CD4-positive, alpha-beta T cell treated with Interleukin-6 for 4 hours (primary cell): Measurements from ENCODE around the gene ARHGDIG.
"Not testable (repeated sequence)": the region's sequence is repeated elsewhere in the genome, so short reads cannot be mapped to it uniquely, and the experiment has no call there.

Source experiments
- DNase-seq: peaks from one replicate; pipeline ENCODE4 v3.0.0-alpha.2; 2020; ENCODE audit warnings: mixed read lengths

ARHGDIG gene

DNA sequence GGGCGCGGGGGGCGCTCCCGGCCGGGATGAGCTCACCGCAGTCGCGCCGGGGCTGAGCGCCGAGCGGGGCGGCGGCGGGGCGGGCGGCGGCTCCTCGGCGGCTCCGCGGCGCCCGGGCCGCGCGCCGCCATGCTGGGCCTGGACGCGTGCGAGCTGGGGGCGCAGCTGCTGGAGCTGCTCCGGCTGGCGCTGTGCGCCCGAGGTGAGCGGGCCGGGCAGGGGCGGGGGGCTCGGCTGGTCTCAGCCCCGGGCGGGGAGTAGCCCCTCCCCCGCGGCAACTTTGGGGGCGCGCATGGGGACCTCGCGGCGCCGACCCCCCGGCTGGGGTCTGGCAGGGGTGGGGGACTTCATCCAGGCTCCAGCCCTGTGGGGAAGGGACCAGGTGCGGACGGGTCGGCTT lies at the start of gene ARHGDIG:
Gene ARHGDIG, plus strand, starts transcription at position 40 of the 400 bp plus-strand sequence. Its CDS starts 90 bp downstream, at position 130.
- no peak for DNase-seq

DNA sequence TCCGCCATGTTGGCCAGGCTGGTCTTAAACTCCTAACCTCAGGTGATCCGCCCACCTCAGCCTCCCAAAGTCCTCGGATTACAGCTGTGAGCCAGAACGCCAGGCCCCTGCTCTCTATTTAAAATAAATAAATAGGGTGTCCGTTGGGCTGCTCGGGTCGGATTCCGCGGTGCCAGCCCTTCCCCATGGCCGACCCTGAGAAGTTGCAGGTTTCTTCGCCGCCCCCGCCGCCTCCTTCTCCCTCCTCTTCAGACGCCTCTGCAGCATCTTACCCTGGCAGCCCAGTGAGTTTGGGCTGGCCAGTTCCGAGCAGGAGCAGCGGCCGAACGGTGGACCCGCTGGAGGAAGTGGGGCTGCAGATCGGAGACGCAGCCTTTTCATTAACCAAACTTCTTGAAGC lies 49.4 kb upstream of the ARHGDIG start:
- no peak for DNase-seq

DNA sequence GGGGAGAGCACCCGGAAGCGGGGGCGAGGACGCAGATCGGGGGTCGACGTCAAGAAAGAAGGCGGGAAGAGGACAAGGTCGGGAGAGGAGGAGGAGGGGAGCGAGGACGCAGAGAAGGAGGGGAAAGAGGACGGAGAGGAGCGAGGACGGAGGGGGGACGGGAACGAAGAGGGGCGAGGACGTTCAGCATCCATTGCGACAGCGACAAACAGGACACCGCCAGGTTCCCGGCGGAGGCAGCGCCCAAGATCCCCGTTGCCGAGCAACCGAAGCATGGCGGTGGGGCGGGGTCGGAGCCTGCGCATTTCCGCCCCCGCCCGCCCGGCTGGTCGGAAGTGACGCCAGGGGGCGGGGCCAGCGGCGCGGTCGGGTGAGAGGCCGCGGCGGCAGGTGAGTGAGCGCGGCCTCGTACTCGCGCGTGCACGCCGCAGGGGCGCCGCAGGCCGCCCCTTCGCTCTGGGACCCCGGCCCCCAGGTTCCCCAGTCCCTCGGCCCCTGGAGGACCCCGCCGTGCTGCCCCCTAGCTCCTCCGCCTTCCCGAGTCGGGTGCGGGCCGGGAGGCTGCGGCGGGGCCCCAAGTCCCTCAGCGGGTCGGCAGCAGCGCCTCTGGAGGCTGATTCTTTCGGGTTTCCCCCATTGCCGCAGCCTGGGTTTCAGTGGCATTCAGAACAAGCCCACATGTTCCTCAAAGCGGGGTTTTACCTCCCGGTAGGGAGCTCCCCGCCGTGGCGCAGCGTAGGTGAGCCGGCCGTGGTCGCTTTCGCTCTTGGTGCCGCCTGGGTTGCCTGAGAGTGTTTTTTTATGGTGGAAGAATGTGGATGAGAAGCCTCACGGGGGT lies 45.7 kb upstream of the ARHGDIG start, which contains the start of gene FAM234A:
Gene FAM234A, plus strand, starts transcription at position 354 of the 838 bp plus-strand sequence. CDS start 19,593 bp downstream, outside the sequence.
- DNase-seq: peak; percentile 97

DNA sequence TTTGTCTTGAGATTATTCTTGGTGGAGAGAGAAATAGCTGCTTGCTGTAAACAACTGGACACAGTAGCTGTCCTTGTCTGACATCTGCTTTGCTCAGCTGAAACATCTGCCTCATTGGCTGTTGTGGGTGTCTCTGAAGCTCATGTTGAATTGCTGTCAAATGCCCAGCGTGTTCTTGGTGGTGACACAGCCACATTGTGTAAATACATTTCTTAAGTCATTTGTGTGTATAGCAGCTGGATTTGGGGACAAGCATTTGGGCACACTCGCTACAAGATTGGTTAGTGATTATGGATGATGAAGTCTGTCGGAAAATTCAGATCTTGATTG lies 40.5 kb upstream of the ARHGDIG start:
- no peak for DNase-seq

DNA sequence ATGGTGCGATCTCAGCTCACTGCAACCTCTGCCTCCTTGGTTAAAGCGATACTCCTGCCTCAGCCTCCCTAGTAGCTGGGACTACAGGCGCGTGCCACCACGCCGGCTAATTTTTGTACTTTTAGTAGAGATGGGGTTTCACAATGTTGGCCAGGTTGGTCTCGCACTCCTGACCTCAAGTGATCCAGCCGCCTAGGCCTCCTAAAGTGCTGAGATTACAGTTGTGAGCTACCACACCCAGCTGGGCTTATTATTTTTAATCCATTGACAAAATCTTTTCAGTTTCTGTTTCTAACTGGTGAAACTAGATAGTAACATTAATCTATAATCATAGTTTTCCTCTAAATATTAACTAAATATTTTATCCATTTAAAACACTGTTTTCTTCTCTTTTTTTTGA lies 39.8 kb upstream of the ARHGDIG start:
- DNase-seq: no peak

DNA sequence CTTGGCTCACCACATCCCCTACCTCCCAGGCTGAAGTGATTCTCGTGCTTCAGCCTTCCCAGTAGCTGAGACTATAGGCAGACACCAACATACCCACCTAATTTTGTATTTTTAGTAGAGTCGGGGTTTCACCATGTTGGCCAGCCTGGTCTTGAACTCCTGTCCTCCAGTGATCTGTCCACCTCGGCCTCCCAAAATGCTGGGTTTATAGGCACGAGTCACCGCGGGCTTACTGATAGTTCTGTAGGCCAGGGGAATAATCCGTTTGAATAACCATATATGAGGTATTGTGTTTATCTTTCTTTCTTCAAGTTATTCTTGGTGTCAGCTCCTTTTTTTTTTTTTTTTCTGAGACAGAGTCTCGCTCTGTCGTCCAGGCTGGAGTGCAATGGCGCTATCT lies 38.1 kb upstream of the ARHGDIG start:
- DNase-seq: no peak

DNA sequence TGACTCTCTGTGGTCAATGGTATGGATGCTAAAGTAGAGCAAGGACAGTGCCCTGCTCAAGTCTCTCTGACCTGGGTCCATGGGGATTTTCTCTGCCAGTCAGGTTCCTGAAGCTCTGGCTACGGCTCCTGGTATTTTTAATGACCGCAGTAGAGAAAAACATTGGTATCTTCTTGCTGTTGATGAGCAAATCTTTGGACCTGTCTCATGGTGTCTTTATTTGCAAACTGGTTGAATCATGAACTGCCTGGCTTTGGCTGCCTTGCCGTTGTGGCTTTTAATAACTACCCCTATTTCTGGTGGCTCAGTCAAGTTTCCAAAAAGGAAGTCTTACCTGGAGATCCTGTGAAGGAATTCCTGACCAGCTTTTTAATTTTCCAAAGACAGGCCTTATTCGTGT lies 37.0 kb upstream of the ARHGDIG start:
- DNase-seq: no peak

DNA sequence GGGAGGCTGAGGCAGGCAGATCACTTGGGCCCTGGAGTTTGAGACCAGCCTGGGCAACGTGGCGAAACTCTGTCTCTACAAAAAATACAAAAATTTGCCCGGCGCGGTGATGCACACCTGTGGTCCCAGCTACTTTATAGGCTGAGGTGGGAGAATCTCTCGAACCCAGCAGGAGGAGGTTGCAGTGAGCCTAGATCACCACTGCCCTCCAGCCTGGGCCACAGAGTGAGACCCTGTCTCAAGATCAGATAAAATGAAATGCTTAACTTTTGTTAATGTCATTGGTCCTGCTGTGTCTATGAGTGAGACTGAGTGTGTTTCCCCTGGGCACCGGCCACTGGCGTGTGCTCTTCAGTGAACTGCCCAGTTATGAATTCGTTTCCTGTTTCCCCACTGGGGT lies 35.3 kb upstream of the ARHGDIG start:
- no peak for DNase-seq

DNA sequence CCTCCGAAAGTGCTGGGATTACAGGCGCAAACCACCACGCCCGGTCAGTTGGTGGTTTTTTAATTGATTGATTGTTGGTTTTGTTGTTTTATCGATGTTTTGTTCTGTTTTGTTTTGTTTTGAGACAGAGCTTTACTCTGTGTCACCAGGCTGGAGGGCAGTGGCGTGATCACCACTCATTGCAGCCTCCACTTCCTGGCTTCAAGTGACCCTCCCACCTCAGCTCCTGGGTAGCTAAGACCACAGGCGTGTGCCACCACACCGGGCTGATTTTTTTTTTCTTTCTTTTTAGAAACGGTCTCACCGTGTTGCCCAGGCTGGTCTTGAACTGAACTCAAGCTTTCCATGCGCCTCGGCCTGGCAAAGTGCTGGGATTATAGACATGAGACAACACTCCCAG lies 33.4 kb upstream of the ARHGDIG start:
- no peak for DNase-seq

DNA sequence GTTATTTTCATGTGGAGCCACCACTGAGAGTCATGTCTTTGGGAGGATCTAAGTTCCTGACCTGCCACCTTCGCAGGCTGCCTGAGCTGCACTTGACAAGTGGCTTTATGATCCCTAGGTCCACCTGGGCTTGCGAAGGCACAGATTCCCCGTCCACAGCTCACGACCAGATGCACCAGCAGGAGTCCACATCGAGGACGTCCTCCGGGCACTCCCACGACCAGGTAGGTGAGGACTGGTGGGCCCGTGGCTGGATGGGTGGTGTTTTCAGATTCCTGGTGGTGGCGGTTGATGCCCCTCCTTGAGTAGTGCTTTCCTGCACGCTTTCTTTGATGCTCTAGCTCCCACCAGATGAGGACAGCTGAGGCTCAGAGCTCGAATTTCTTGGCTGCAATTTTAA lies 31.0 kb upstream of the ARHGDIG start:
- no peak for DNase-seq

DNA sequence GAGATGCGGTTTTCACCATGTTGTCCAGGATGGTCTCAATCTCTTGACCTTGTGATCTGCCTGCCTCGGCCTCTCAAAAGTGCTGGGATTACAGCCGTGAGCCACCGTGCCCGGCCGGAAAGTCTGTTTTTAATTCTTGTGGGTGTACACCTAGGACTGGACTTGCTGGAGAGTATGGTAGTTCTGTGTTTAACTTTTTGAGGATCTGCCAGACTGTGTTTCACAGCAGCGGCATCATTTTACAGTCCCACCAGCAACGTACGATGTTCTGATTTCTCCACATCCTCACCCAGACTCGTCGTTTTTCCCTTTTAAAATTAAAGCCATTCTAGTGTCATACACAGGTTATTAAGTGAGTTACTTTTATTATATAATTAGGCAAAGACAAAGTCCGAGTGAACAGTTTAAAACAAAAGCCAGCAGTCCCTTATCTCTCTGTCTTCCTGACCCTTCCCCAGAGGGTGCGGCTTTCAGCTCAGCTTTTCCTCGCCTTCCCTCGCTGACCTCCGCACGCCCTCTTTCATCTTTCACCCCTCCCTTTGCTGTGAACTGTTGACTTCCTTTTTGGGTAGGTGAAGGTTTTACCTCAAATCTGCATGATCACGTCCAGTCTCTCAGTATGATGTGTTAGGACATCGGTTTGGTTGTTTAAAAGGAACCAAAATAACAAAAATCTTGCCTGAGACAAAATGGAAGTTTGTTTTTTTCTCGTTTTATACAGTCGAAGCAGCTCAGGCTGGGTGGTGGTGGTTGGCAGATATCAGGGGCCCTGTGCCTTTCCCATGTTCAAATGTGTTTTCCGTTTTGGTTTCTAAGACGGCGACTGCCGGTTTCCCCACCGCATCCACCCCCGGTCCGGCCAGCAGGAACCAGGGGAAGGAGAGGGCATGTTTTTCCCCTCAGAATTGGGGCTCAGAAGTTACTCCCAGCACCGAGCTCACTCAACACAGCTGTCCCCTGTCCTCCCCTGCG lies 27.7 kb upstream of the ARHGDIG start:
- peak; percentile 28 for DNase-seq

DNA sequence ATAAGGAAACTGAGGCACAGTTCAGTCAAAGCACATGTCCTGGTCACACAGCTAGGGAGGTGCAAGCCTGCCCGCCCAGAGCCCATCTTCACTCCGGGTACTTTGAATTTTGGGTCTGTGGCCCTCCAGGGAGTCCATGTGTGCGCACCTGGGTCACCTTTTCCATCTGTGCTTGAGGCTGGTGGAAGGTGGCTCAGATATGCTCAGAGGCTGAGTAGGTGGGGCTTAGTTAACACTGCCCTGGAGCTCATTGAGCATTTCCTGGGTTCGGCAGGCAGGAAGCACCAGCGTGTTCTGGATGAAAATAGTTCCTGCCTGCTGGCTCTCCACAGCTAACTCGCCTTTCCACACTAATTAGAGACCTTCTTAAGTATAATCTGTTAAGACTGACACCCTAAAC lies 26.6 kb upstream of the ARHGDIG start:
- peak; percentile 32 for DNase-seq

DNA sequence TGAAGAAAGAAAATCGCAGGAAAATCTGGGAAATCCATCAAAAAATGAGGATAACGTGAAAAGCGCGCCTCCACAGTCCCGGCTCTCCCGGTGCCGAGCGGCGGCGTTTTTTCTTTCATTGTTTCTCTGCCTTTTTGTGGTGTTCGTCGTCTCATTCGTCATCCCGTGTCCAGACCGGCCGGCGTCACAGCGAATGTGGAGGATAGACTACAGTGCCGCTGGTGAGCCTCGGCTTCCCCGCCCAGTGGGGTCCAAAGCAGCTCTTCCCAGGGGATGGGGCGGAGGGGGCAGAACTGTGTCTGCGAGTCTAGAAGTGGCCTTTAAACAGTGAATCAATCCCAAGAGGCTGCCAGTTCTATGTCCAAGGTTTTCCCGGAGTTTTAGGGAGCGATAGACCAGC lies 25.9 kb upstream of the ARHGDIG start:
- no peak for DNase-seq

DNA sequence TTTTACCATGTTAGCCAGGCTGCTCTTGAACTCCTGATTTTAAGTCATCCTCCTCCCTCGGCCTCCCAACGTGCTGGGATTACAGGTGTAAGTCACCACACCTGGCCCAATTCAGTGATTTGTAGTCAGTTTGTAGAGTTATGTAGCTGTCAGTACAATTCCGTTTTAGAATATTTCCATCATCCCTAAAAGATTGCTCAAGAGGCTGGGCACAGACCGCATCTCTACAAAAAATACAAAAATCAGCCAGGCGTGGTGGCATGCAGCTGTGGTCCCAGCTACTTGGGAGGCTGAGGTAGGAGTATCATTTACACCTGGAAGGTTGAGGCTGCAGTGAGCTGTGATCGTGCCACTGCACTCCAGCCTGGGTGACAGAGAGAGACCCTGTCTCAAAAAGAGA lies 25.2 kb upstream of the ARHGDIG start:
- no peak for DNase-seq

DNA sequence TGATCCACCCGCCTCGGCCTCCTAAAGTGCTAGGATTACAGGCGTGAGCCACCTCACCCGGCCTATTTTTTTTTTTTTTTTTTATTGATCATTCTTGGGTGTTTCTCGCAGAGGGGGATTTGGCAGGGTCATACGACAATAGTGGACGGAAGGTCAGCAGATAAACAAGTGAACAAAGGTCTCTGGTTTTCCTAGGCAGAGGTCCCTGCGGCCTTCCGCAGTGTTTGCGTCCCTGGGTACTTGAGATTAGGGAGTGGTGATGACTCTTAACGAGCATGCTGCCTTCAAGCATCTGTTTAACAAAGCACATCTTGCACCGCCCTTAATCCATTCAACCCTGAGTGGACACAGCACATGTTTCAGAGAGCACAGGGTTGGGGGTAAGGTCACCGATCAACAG lies 22.3 kb upstream of the ARHGDIG start:
- DNase-seq: not testable (repeated sequence)

DNA sequence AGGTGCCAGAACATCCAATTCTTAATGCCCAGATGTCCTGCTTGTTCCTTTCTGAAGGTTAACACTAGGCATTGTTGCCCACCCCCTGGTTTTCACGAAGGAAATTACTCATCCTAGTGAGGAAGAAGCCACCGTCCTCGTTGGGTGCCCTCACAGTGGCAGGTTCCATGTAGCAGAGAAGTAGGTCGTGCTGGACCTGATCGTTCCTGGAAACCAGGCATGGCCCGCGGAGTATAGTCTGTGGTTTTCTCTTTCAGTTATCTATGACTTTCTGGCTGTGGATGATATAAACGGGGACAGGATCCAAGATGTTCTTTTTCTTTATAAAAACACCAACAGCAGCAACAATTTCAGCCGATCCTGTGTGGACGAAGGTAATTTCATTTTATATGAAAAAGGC lies 21.2 kb upstream of the ARHGDIG start:
- DNase-seq: no peak

DNA sequence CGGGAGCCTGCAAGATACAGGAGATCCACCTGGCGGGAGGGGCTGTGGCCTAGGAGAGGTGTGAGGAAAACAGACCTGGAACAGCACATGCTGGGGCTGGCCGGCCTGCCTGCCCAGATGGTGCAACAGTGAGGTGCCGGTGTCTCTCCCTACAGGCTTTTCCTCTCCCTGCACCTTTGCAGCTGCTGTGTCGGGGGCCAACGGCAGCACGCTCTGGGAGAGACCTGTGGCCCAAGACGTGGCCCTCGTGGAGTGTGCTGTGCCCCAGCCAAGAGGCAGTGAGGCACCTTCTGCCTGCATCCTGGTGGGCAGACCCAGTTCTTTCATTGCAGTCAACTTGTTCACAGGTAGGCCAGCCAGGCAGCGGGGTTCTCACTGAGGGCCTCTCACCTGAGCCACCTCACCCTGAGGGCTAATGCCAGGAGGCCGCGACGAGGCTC lies 20.6 kb upstream of the ARHGDIG start:
- DNase-seq: no peak

DNA sequence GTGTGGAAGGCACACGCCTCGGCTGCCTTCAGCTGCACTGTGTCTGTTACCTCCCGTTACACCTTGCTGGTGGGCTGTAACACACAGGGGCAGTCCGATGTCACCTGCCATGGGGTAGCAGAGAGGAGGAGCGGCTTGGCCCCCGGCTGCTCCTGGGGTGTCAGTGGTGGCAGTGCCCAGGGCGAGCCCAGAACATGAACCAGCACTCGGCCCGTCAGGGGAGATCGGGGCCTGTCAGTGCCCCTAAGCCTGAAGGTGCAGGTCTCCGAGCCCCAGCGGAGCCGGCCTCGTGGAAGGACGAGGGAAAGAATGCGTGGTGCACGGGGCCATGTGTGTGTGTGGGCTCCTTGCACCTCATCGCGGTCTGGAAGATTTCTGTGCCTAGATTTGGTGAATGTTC lies 20.1 kb upstream of the ARHGDIG start:
- DNase-seq: no peak

DNA sequence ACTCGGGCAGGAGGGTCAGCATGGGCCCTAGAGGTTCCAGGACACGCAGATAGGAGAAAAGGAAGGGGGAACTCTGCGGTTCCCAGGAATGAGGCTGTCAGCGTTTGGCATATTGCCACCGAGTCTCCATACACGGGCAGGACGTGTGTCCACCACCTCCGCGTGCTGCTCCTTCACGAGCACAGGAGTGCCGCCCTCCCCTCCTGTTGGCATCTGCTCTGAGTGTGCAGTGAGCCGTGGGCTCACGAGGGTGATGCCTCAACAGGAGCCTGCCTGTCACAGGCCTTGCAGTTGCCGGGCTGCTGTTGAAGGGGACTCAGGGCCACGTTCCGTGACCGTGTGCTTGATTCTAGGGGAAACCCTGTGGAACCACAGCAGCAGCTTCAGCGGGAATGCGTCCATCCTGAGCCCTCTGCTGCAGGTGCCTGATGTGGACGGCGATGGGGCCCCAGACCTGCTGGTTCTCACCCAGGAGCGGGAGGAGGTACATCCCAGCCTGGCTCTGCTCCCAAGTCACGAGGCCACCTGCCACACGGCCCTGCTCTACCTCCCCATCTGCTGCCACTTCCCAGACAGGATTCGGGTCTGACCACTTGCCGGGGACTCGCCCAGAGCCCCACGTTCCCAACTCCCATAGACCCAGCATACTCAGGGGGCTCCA lies 19.2 kb upstream of the ARHGDIG start:
- DNase-seq: no peak

DNA sequence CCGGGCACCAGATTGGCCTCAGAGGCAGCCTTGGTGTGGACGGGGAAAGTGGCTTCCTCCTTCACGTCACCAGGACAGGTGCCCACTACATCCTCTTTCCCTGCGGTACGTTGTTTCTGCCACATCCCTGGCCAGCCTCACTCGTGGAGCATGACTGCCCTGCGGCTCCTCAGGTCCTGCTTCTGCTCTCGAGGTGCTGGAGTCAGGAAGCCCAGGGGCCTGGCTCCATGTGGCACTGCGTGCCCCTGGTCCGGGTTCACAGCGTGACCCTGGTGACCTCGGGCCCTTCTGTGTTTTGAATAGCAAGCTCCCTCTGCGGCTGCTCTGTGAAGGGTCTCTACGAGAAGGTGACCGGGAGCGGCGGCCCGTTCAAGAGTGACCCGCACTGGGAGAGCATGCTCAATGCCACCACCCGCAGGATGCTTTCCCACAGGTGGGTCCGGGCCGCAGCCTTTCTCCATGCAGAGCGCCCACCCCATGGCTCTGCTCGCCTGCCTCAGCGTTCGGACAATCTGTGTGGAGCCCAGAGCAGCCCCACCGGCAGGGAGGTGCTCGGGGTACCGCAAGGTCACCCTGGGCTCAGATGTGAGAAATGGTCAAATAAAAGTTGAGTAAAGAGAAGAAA lies 18.2 kb upstream of the ARHGDIG start:
- DNase-seq: no peak

DNA sequence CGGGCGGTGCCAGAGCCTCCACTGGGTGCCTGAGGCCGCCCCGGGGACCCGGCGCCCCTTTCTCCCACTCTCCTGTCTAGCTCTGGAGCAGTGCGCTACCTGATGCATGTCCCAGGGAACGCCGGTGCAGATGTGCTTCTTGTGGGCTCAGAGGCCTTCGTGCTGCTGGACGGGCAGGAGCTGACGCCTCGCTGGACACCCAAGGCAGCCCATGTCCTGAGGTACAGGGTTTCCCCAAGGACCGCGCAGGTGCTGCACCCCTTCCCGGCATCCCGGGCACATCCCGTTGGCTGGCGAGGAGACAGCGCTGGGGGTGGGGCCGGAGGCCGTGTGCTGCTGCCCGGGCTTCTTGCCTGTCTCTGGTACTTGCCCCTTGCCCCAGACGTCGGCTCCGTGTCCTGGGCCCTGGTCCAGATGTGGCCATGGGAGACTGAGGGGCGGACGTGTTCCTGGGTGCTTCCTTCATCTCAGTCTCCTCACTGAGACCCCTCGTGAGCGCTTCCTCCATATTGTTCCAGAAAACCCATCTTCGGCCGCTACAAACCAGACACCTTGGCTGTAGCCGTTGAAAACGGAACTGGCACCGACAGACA lies 17.1 kb upstream of the ARHGDIG start:
- no peak for DNase-seq

DNA sequence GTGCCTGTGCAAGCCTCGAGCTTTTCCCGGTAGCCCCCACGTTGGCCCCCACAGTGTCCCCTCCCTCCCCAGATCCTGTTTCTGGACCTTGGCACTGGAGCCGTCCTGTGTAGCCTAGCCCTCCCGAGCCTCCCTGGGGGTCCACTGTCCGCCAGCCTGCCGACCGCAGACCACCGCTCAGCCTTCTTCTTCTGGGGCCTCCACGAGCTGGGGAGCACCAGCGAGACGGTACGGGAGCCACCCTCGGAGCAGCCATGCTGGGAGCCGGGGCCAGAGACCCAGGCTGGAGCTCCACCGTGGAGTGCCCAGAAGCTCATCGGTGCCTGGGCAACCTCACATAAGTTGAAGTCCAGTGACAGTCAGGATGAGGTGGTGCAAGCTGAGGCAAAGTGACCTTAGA lies 16.4 kb upstream of the ARHGDIG start:
- no peak for DNase-seq
